Heart right ventricle (tissue), 16 donors: ENCODE results near the gene ARHGEF4. TPM values are rescaled to one million over a fixed set of nuclear protein-coding genes. Genes with fewer than 3 reads are reported as not detected.

Experiments
- ATAC-seq, 8 donors: fragments of 200-7000 bp; cut with Tn5 transposase; one replicate each; pipeline ENCODE4 v1.9.1; 2020; ENCODE audit warnings: mild to moderate bottlenecking in 8 of 8, moderate library complexity in 8 of 8, moderate number of reproducible peaks in 1 of 8
- DNase-seq, 2 donors: peaks; one replicate each; pipeline ENCODE4 v3.0.0-alpha.2; 2020
- H3K27ac ChIP-seq, 10 donors: fragments of 200-600 bp; sonication (generic) in 2 of 10; one replicate each; pipeline versions ENCODE4 v1.5.0 to v1.8.0; 2020 to 2022; ENCODE audit warnings: mild to moderate bottlenecking in 3 of 10
- H3K27me3 ChIP-seq, 7 donors: fragments of 200-600 bp; one replicate each; pipeline ENCODE4 v1.8.0; 2021 to 2022; ENCODE audit warnings: mild to moderate bottlenecking in 2 of 7
- H3K36me3 ChIP-seq, 9 donors: fragments of 200-600 bp; sonication (generic) in 1 of 9; one replicate each; pipeline versions ENCODE4 v1.5.0 to v1.8.0; 2020 to 2022; ENCODE audit warnings: mild to moderate bottlenecking in 2 of 9
- H3K4me1 ChIP-seq, 9 donors: fragments of 200-600 bp; sonication (generic) in 1 of 9; one replicate each; pipeline versions ENCODE4 v1.5.0 to v1.8.0; 2020 to 2022; ENCODE audit warnings: mild to moderate bottlenecking in 4 of 9
- H3K4me3 ChIP-seq, 10 donors: fragments of 200-600 bp; sonication (generic) in 2 of 10; one replicate each; pipeline versions ENCODE4 v1.5.0 to v1.8.0; 2020 to 2022; ENCODE audit warnings: mild to moderate bottlenecking in 7 of 10, moderate library complexity in 2 of 10
- H3K9me3 ChIP-seq, 11 donors: fragments of 200-600 bp in 10 of 11; sonication (generic) in 2 of 11; one replicate each; pipeline versions ENCODE4 v1.5.0 to v1.8.0; 2013 to 2022; ENCODE audit warnings: mild to moderate bottlenecking in 2 of 11, control low read depth in 1 of 11, moderate library complexity in 1 of 11
- WGBS, 2 donors: extraction: QIAGEN DNeasy Blood & Tissue Kit; methylation state at CpG; one replicate each; pipeline ENCODE4 v1.1.7; 2013; ENCODE audit warnings: inconsistent platforms in 1 of 2; 5-methylcytosine and 5-hydroxymethylcytosine counted together
- intact Hi-C, 10 donors: fragments of 100-400 bp; cut with DNase I; formaldehyde crosslinking; loops; one replicate each; pipeline versions ENCODE4 v1.11.1 to v1.14.2; 2022
- polyA plus RNA-seq, 2 donors: library from polyadenylated mRNA; stranded (reverse); fragments of 200-250 nt; gene quantifications; one replicate each; pipeline ENCODE4 v1.2.3, GENCODE V29; 2013
- total RNA-seq, 10 donors: library from RNA; stranded (reverse); fragmentation: NEBNext Ultra II Directional in 3 of 10; extraction: Animal tissue kit (Norgen Biotek cat#: 25700) in 3 of 10; gene quantifications; one replicate each; pipeline versions ENCODE4 v1.2.1 to v1.2.4, GENCODE V29; 2021 to 2023
- TF ChIP-seq, protein P1 (sequence below), 9 donors: fragments of 200-600 bp; sonication (generic) in 2 of 9; IDR thresholded peaks; one replicate each; pipeline versions ENCODE4 v1.5.0 to v1.8.0; 2021 to 2022; ENCODE audit warnings: antibody characterized with exemption in 9 of 9, mild to moderate bottlenecking in 5 of 9, moderate library complexity in 1 of 9
- donor health status: Arrhythmogenic right ventricular cardiomyopathy.
- donor health status: ischemic (EF 13 %, LVEDD 7.1; RV severe dilation, severe dysfunction).
- donor health status: healthy with polysubstance abuse.
- donor health status: DM: no; HTN: yes; CAD: no.
- donor health status: DM: no; HTN: no; CAD: no.
- donor health status: ischemic (EF 25% LVEDD 6.9; RV normal size, moderate dysfunction).
- donor health status: ischemic (EF 25% LVEDD 5.7; RV mildly dilated, moderate dysfunction).
- donor health status: healthy.
- donor health status: DM: yes; HTN: yes; CAD: no.
- donor health status: Ischemic cardiomyopathy.
- donor health status: ischemic (EF 35%, LVEDD 5.7; RV mildly dilated, moderate dysfunction).
- donor health status: nonischemic (EF 11% LVEDD 7.7; RV severe dilation, severe dysfunction).
- donor health status: DM: yes; HTN: yes; CAD: no.
- donor health status: PGD.
- donor health status: ischemic (EF 29% LVEDD 5.4; RV normal size, mild dysfunction).
- donor health status: nonischemic (EF 23%, LVEDD 6.1; RV moderate dilation, normal function).

The ARHGEF4 gene
- total and polyA plus RNA-seq, 12 donors: 0.67 to 6.5 (median 3.4) TPM

DNA sequence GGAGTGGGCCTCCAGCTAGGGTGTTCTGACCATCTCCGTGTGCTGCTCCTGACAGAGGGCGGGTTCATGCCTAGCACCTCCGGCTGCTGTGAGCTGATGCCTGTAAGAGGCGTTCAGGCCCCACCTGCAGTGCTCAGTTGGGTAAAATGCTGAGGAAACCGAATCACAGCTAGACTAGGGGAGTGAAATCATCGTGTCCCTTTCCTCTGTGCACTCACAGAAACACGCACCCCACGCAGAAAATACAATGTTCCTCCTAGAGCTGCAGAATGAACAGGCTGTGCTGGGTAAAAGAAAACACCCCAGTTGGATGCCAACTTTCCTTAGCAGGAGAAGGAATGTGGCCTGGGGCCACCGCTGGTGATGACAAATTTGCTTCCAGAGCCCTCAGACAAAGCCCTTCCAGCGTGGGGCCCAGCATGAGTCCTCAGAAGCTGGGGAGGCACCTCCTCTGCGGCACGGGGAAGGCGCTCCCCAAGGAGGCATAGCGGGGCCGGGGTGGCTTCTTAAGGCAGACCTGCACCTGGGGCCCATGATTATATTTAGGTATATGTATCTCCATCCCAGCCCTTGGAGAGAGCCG lies 16.3 kb upstream of the ARHGEF4 start:
- Histone ChIP-seq H3K4me1 (peaks cover 0 to 11% (median 4%) of the 10 kb centered on the region in 9 donors), H3K4me3 (peak overlapping the region in 1 of 10 donors; percentile 10), H3K27me3 (peaks cover 0 to 17% (median 4%) of the 10 kb centered on the region in 7 donors), H3K36me3 (no peaks in the 10 kb centered on the region), H3K9me3 (no peaks in the 10 kb centered on the region), H3K27ac (peak overlapping the region in 6 of 10 donors; percentile 8 to 69 (median 40))
- peak in 1 of 2 donors; percentile 18 for DNase-seq
- WGBS, 2 donors: 26 to 34% methylated on average over 16 of the region's 16 CpGs
- ATAC-seq: peak in 7 of 8 donors; percentile 49 to 93 (median 72)
- TF ChIP-seq, protein P1, sequence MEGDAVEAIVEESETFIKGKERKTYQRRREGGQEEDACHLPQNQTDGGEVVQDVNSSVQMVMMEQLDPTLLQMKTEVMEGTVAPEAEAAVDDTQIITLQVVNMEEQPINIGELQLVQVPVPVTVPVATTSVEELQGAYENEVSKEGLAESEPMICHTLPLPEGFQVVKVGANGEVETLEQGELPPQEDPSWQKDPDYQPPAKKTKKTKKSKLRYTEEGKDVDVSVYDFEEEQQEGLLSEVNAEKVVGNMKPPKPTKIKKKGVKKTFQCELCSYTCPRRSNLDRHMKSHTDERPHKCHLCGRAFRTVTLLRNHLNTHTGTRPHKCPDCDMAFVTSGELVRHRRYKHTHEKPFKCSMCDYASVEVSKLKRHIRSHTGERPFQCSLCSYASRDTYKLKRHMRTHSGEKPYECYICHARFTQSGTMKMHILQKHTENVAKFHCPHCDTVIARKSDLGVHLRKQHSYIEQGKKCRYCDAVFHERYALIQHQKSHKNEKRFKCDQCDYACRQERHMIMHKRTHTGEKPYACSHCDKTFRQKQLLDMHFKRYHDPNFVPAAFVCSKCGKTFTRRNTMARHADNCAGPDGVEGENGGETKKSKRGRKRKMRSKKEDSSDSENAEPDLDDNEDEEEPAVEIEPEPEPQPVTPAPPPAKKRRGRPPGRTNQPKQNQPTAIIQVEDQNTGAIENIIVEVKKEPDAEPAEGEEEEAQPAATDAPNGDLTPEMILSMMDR (IDR thresholded peaks at IDR 0.05): no peak
- intact Hi-C loops: no loop called here

DNA sequence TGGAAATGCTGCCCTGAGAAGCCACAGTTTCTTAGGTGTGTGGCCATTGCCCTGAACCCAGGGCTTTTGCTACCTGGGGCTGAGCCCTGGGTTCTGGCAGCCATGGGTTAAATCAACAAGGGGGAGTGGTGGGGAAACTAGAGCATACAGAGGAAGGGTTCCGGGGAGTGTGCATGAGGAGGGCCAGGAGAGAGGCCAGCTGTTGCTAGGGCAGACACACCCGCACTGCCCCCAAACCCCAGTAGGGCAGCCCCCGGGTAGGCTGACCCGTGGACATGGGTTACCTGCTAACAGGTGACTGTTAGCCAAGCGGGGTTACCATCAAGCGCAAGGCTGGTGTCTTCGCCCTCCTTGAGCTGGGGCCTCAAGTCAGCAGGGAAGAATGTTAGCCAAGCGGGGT lies 14.8 kb upstream of the ARHGEF4 start:
- Histone ChIP-seq H3K9me3 (no peaks in the 10 kb centered on the region), H3K4me1 (peaks cover 0 to 11% (median 4%) of the 10 kb centered on the region in 9 donors), H3K4me3 (no peak overlapping the region), H3K27ac (no peak overlapping the region), H3K27me3 (peaks cover 0 to 15% (median 0%) of the 10 kb centered on the region in 7 donors), H3K36me3 (no peaks in the 10 kb centered on the region)
- TF ChIP-seq, protein P1 (IDR thresholded peaks at IDR 0.05): no peak
- WGBS, 2 donors: 81 to 92% methylated on average over 6 to 7 of the region's 8 CpGs
- intact Hi-C loops: no loop called here
- DNase-seq: no peak
- no peak for ATAC-seq

DNA sequence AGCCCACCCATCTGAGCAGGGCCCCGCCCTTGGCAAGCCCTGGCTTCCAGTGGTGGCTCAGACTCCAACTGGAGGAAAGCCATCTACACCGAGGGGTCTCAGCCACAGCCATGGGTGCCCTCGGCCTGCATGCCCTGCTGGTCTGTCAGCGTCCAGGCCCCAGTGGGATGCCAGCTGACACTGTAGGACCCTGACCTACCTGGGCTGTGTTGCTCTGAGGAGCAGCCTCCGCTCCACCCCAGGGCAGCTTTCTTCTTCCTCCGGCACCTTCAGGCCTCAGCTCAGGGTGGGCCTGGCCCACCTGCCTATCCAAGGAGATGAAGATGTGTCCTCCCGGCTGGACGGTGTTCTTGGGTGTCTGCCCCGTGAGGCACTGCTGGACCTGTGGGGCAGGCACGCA lies 13.9 kb upstream of the ARHGEF4 start:
- H3K36me3 ChIP-seq: no peaks in the 10 kb centered on the region
- H3K4me3 ChIP-seq: no peak overlapping the region
- peaks cover 0 to 11% (median 4%) of the 10 kb centered on the region in 9 donors for H3K4me1 ChIP-seq
- DNase-seq (no peak), ATAC-seq (no peak)
- peaks cover 0 to 15% (median 0%) of the 10 kb centered on the region in 7 donors for H3K27me3 ChIP-seq
- TF ChIP-seq, protein P1 (IDR thresholded peaks at IDR 0.05): no peak
- WGBS, 2 donors: 92 to 94% methylated on average over 10 of the region's 10 CpGs
- no peak overlapping the region for H3K27ac ChIP-seq
- intact Hi-C loops: no loop called here
- no peaks in the 10 kb centered on the region for H3K9me3 ChIP-seq

DNA sequence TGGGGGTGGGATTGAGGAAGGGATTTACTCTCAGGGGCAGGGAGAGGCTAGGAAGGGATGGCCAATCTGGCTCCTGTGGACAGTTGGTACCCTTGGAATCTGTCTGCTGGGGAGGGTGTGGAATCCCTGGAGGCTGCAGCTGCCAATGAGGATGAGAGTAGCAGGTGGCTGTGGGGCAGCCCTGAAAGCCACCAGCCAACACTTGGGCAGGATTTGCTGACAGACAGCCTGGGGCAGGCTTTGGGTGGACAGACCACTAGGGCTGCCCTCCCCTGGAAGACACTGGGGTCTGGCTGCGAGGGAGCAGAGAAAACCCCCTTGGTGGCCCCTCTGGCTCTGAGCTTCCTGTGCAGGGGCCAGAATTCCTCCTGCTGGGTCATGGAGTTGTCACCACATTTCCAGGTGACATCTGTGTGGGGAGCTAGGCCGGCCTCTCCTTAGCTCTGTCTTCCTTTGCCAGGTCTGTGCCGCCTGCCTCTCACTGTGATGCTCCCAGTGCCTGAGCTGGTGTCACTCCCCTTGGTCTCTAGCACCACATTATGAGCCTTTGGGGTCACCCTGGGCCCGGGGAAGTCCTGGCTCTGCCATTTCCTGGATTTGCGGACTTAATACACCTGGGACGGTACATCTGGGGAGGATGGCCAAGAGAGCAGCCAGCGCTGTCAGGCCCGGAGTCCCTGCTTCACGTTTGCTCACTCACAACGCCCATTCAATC lies 13.4 kb upstream of the ARHGEF4 start:
- H3K4me3 ChIP-seq: no peak overlapping the region
- H3K9me3 ChIP-seq: no peaks in the 10 kb centered on the region
- ATAC-seq (no peak), DNase-seq (no peak)
- TF ChIP-seq, protein P1 (IDR thresholded peaks at IDR 0.05): no peak
- peaks cover 0 to 19% (median 0%) of the 10 kb centered on the region in 7 donors for H3K27me3 ChIP-seq
- intact Hi-C loops: no loop called here
- WGBS, 2 donors: 68 to 70% methylated on average over 10 of the region's 10 CpGs
- peaks cover 0 to 11% (median 4%) of the 10 kb centered on the region in 9 donors for H3K4me1 ChIP-seq
- no peaks in the 10 kb centered on the region for H3K36me3 ChIP-seq
- H3K27ac ChIP-seq: no peak overlapping the region
